ENCODE results near the gene PRCD. TPM values are rescaled to one million over a fixed set of nuclear protein-coding genes. Genes with fewer than 3 reads are reported as not detected.

The PRCD gene
- total RNA-seq, 4 donors from 2014 or later: 8.0 to 15.6 (median 11.3) TPM

- TF ChIP-seq CTCF (IDR thresholded peaks at IDR 0.05; ENCODE audit: low read depth): no peak
Observed at GRCh38 chr17:76548378-76549214, 8.8 kb downstream of the PRCD start.

GRCh38 chr17:76549215-76549518 lies 9.3 kb downstream of the PRCD start:
- TF ChIP-seq CTCF (IDR thresholded peaks at IDR 0.05; ENCODE audit: low read depth): no peak

- no peak for TF ChIP-seq CTCF (IDR thresholded peaks at IDR 0.05; ENCODE audit: low read depth)
Observed at GRCh38 chr17:76549539-76549938, 9.7 kb downstream of the PRCD start.

- no peak for TF ChIP-seq CTCF (IDR thresholded peaks at IDR 0.05; ENCODE audit: low read depth)
Observed at GRCh38 chr17:76550712-76551615, 11.1 kb downstream of the PRCD start.

- TF ChIP-seq CTCF (IDR thresholded peaks at IDR 0.05; ENCODE audit: low read depth): no peak
Observed at GRCh38 chr17:76551685-76552084, 11.8 kb downstream of the PRCD start.

GRCh38 chr17:76553178-76553908 lies 13.5 kb downstream of the PRCD start:
- TF ChIP-seq CTCF (IDR thresholded peaks at IDR 0.05; ENCODE audit: low read depth): no peak

Data from subcutaneous adipose tissue (tissue), 4 donors.